ENCODE results near the gene SLC1A3.
"Not testable (repeated sequence)": the region's sequence is repeated elsewhere in the genome, so short reads cannot be mapped to it uniquely, and the experiment has no call there.

The SLC1A3 gene

DNA sequence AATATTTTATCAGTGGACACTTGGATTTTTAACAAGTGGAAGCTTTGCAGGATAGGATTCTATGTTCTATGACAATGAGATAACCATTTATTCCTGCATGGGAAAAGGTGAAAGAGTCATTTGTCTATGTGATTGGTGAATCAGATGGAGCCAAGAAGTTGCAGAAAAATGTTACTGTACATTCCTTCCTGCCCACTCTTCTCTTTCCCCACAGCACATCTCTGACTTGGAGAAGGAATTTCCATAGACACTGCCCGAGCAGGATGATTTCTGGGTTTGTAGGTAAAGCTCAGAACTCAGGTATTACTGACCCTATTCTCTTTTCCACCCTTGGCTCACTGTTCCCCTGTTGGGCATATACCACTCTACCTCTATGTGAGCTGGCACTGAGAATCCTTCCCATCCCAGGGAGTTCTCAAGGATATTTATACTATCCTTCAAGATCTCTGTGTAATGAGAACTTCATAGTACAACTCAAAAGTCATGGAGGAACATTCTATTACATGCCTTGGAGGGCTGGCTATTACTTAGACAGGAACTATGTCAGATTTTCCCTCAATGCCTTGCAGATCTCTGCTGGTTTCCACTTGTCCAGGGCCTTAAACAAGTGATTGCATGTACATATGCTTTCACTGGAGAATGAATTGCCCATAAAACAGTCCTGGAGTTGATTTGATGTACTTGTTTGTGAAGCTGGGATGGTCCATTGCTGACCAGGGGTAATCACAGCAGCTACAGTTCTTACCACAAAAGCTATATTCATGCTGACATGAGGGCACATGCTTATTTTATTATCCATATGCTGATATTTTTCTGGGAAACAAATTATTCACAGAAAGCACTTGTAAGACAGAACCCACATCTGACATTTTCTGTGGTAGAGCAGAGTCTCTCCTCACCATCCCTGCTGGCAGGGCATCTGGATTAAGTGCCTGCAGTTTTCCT is 24.1 kb downstream of the SLC1A3 start:
- FAIRE-seq (no peak), DNase-seq (ENCODE audit: insufficient read length, low spot score) (no peak)

DNA sequence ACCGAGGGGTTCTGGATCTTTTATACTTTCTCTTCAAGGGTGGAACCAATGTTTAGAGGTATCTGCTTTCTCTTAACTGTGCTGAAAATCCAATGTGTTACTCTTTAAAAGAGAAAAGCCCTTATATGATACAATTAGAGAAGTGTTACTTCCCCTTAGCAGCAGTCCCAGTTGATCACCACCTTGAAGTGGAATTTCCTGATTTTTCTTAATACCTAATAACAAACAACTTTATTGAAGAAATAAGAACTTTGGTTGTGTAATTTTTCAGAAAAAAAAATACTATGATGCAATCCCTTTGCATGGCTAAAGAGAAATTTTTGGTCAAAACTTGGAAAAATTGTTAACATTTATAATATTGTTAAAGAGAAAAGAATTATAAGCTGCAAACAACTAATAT is 24.7 kb downstream of the SLC1A3 start:
- DNase-seq (ENCODE audit: insufficient read length, low spot score) (no peak), FAIRE-seq (no peak)

DNA sequence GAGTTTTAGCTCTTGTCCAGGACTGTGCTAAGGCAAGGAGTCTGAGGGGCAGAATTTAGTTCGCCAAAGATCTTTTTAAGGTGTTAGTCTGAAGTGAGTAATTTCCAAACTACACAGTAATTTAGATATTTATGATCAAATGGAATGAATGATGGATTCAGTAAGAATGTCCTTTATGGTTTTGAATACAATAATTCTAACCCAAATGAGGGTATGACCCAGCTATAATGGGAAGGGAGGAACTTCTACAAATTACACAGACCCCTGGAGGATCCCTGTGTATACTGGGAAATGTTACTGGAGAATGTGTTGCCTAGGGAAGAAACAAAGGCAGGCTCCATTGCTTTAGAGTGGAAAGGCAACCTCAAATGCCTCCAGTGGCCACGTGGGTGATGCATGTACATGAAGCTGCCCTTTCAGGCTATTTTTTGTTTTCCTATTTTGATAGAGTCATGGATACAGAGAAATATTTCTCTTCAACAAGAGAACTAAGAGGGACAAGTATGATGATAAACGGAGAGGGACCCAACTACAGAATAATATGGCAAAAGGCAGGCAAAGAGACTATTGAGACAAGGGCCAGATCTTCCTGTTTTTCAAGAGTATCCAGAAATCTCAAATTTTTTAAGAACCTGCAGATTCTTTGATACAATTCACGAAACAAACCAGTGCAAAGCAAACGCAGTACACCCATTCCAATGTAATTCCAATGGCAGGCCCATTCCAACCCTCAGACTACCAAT is 25.4 kb downstream of the SLC1A3 start:
- DNase-seq (ENCODE audit: insufficient read length, low spot score) (no peak), FAIRE-seq (no peak)

DNA sequence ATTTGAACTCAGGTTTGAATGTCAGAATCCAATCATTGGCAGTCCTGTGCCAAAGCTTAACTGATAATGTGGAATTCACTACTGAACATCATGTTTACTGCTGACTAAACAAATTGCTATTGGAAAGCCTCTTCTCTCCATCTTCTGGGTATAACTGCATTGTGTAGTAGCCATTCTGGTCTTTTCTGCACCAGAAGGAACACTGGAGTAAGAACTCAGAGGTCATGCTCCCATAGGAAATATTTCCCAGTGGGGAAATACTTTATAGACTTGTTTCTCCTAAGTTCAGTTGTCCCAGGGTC is 25.9 kb downstream of the SLC1A3 start:
- DNase-seq (ENCODE audit: insufficient read length, low spot score) (no peak), FAIRE-seq (no peak)

- no peak for DNase-seq (ENCODE audit: insufficient read length, low spot score)
- FAIRE-seq = no peak
Observed at GRCh38 chr5:36635721-36636390, 29.4 kb downstream of the SLC1A3 start.

DNA sequence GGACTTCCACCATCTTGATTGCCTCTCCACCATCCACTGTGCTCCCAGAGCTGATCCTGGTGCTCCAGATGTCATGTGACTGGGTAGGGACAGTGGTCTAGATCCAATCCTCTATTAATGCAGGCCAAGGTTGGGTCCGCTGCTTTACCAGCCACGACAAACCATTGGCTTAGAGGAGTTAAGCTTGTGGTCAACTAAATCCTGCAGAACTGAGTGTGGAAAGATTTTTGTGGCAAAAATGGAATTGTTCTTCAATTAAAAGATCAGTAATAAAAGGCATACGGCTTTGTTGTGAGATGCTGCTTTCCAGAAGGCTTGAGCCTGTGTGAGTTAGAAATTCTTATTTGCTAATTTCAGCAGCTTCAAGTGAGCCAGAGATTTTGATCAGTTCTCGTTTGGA is 30.7 kb downstream of the SLC1A3 start:
- no peak for FAIRE-seq
- DNase-seq (ENCODE audit: insufficient read length, low spot score) = no peak

GRCh38 chr5:36637516-36637915 is 31.1 kb downstream of the SLC1A3 start:
- FAIRE-seq = no peak
- DNase-seq (ENCODE audit: insufficient read length, low spot score) = no peak

GRCh38 chr5:36638056-36638455 is 31.6 kb downstream of the SLC1A3 start:
- DNase-seq (ENCODE audit: insufficient read length, low spot score) (no peak), FAIRE-seq (no peak)

DNA sequence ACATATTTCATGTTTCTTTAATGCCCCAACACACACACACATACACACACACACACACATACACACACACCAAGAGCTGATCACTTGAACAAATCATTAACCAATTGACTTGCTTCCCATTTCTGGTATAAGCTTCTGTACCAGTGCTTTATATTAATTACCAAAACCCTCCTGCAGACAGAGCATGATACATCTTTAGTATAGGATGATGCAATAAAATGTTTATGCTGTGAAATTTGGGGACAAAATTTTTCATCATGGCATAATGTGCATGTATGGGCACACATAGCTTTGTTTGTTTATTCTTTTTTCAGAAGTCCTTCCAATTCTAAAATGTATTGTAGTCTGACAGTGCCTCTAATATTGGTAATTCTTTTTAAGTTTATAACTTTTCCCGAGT is 34.5 kb downstream of the SLC1A3 start:
- FAIRE-seq (no peak), DNase-seq (ENCODE audit: insufficient read length, low spot score) (no peak)

- DNase-seq (ENCODE audit: insufficient read length, low spot score) (no peak), FAIRE-seq (no peak)
Observed at GRCh38 chr5:36641431-36641830, 35.0 kb downstream of the SLC1A3 start.

DNA sequence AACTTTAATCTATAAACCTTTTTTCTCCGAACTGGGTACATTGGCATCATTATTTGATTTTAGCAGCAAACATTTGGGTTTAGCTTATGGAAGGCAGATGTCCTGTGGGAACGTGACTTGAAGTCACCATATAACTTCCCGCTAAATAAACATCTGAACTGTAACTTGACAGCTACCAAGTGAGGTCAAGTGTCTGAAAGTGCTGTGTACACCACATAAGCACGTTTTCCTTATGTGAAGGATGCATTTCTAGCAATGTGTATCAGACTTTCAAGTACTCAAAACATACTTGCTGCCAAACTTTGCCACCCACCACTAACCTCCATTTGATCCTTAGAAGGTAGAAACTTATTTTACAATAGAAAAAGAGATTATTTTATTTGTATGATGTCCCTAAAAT is 35.7 kb downstream of the SLC1A3 start:
- FAIRE-seq (no peak), DNase-seq (ENCODE audit: insufficient read length, low spot score) (no peak)

GRCh38 chr5:36643162-36643561 is 36.8 kb downstream of the SLC1A3 start:
- DNase-seq (ENCODE audit: insufficient read length, low spot score) (no peak), FAIRE-seq (no peak)

- DNase-seq (ENCODE audit: insufficient read length, low spot score); FAIRE-seq: not testable (repeated sequence)
Observed at GRCh38 chr5:36643841-36644240, 37.4 kb downstream of the SLC1A3 start.

GRCh38 chr5:36644727-36645126 is 38.3 kb downstream of the SLC1A3 start:
- DNase-seq (ENCODE audit: insufficient read length, low spot score) = no peak
- FAIRE-seq = no peak

DNA sequence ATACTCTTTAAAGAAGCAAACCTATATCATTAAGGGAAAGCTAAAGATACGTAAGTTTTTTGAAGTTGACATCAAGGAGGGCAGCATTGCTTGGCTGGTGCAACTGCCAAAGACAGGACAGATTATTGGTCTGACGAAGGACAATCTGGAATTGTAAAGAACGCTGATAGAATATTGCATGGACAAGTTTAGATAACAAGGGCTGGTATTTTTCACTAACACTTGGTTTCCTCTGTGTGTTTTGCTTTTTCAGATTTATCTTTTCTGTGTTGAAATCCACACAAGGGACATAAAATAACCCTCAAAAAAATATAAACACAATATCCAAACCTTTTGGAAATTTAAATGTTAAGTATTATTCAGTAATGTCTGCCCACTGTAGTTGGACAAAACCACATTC is 39.7 kb downstream of the SLC1A3 start:
- no peak for FAIRE-seq

DNA sequence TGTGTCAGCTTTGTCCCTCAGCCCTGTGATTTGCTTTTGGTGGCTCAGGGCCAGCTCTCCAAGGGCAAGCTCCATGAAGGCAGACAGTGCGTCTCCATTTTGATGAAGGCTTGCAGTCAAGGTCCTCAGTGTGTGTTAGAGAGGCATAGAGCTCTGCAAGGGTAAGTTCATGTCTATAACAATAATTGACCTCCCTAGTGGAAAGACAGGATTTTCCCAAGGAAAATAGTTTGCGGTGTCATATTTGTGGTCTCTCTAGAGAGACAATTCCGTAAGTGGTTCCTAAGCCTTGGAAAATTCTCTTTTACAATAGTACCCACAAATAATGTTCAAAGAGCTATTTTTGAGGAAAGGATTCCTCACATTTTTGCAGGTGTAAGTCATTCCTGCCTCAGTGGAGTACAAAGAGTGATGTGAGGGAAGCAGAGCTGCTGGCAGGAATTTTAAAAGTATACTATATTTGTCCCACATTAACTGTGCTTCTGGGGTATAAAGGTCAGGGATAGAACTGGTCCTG is 40.2 kb downstream of the SLC1A3 start:
- FAIRE-seq (no peak), DNase-seq (ENCODE audit: insufficient read length, low spot score) (no peak)

More for the DNA sequence above, 39.7 kb downstream of the SLC1A3 start:
- DNase-seq (ENCODE audit: insufficient read length, low spot score) = no peak

DNA sequence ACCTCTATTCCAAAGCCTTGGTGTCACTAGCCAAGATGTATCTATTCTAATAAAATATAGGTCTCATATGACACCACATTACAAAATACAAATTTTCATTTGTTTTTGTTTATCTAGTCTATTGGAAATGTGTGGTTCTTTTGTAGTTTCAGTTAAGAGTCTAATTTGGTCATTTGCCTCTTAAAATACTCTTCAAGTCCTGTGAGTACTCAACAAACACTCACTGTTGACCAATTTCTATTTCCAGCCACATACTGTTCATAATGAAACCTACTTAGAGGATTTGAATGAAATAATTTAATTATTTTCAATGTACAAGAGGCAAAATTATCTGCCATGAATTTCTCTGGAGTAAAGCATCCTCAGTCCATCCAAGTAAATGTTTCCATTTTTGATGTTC is 40.6 kb downstream of the SLC1A3 start:
- FAIRE-seq (no peak), DNase-seq (ENCODE audit: insufficient read length, low spot score) (no peak)

GRCh38 chr5:36648426-36648825 is 42.0 kb downstream of the SLC1A3 start:
- DNase-seq (ENCODE audit: insufficient read length, low spot score) = no peak
- FAIRE-seq = peak; percentile 26

DNA sequence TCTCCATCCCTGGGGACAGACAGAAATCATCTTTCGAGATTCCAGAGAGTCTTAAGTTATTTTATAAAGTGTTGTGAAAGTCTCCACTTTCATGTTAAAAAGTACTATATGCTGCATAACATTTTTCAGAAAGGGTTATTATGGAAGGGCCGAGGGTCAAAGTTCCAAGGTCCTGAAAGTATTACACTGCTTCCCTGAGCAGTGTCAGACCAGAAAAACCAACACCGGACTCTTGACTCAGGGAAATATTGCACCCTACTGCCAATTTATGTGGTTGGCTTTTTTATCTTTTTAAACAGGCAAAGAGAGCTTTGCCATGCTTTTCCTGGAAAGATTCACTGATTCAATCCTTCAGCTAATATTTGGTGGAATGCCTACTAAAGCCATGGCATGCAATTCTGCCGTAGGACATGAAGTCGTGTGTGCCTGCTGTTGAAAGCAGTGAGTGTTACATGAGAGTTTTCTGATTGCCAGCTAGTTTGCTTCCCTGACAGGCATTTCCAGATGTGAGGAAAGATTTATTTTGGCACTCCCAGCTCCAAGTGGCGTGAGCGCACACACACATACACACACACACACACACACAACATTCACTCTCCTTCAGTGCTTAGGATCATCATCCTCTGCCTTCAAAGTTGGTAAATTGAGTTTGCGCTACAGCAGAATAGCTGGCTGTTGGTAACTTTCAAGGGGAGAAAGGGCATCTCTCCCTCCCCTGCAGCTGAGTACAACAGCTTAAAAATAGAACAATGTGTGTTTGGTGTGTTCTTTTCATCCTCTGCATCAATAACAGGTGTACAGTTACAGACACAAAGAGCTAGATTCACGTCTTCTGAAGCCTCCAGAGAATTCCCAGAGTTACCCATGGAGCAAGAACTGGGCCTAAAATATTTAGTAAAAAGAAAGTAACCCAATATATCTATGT is 45.6 kb downstream of the SLC1A3 start:
- FAIRE-seq = no peak
- no peak for DNase-seq (ENCODE audit: insufficient read length, low spot score)

- FAIRE-seq (no peak), DNase-seq (ENCODE audit: insufficient read length, low spot score) (no peak)
Observed at GRCh38 chr5:36653044-36653705, 46.8 kb downstream of the SLC1A3 start.

Measured in GM19239 (cell line).